ENCODE data around the gene TRIB2. TPM values are rescaled to one million over a fixed set of nuclear protein-coding genes. Genes with fewer than 3 reads are reported as not detected.

Gene TRIB2
- total and polyA plus RNA-seq, 2 of the 4 experiments (the other 2 are of a cell fraction): 12.0 to 12.7 TPM

DNA sequence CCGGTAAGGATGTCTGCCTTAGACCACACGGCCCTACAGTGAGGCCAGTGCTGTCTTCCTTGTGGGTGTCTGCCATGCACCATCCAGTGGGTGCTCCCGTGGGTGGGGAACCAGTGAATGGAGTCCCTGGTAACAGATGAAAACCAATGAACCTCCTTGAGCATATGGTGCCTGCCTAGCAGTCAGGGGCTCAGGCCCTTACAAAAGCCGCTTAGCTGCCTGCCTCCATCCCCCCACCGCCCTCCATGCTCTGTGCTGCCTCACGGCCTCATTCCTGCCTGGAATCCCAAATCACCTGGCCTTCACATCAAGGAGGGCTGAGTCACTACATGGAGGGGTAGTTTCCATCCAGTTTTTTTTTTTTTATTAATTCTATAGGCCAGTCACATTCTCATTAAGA, 30.8 kb upstream of the TRIB2 start:
- H2AFZ ChIP-seq (replicated peaks; ENCODE audit: low read length, poor library complexity): no peak overlapping the region
- H4K5ac ChIP-seq (ENCODE audit: low read depth, low read length): no peak overlapping the region; the same call in 1 of the 2 replicates
- no TSS peak for BruUV-seq (replicated peaks)
- intact Hi-C loops (cut with micrococcal nuclease) (loop anchor here (5.0 kb wide), 1 partner anchor 79 kb away; no protein-coding TSS in a partner anchor), dilution Hi-C loops (cut with HindIII; ENCODE audit: low sequenced_read_pairs, unreplicated experiment) (no loop called here), in situ Hi-C loops (cut with MboI; ENCODE audit: low sequenced_read_pairs) (no loop called here)
- no peaks in the 10 kb centered on the region for H3K9me1 ChIP-seq (ENCODE audit: insufficient read depth, low read length)
- TF ChIP-seq NFE2L2 (IDR thresholded peaks at IDR 0.05; ENCODE audit: low read depth, low read length): no peak
- no peak for TF ChIP-seq CTCF (conservative IDR thresholded peaks at IDR 0.05; ENCODE audit: low read depth, low read length)
- TF ChIP-seq CEBPB (IDR thresholded peaks at IDR 0.05; ENCODE audit: low read depth, low read length): no peak
- TF ChIP-seq FOS (IDR thresholded peaks at IDR 0.05; ENCODE audit: low read depth, low read length): no peak
- TF ChIP-seq USF2 (IDR thresholded peaks at IDR 0.05; ENCODE audit: low read depth, low read length): no peak
- TF ChIP-seq BHLHE40 (IDR thresholded peaks at IDR 0.05; ENCODE audit: low read depth, low read length): no peak
- TF ChIP-seq RAD21 (IDR thresholded peaks at IDR 0.05; ENCODE audit: low read length): no peak
- no peak for TF ChIP-seq MXI1 (IDR thresholded peaks at IDR 0.05; ENCODE audit: borderline replicate concordance, low read depth, low read length)
- no peak for TF ChIP-seq CHD1 (IDR thresholded peaks at IDR 0.05; ENCODE audit: low read depth, low read length)
- TF ChIP-seq RCOR1 (IDR thresholded peaks at IDR 0.05; ENCODE audit: insufficient replicate concordance, low read length): no peak
- TF ChIP-seq POLR2A (IDR thresholded peaks at IDR 0.05; ENCODE audit: low read depth, low read length): no peak
- no peak for TF ChIP-seq RFX5 (IDR thresholded peaks at IDR 0.05; ENCODE audit: low read depth, low read length)
- TF ChIP-seq, protein P1, sequence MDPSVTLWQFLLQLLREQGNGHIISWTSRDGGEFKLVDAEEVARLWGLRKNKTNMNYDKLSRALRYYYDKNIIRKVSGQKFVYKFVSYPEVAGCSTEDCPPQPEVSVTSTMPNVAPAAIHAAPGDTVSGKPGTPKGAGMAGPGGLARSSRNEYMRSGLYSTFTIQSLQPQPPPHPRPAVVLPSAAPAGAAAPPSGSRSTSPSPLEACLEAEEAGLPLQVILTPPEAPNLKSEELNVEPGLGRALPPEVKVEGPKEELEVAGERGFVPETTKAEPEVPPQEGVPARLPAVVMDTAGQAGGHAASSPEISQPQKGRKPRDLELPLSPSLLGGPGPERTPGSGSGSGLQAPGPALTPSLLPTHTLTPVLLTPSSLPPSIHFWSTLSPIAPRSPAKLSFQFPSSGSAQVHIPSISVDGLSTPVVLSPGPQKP (IDR thresholded peaks at IDR 0.05; ENCODE audit: borderline replicate concordance, low read depth, low read length): no peak
- no peak for TF ChIP-seq MAFK (IDR thresholded peaks at IDR 0.05; ENCODE audit: low read depth, low read length)
- no peak for TF ChIP-seq SMC3 (IDR thresholded peaks at IDR 0.05; ENCODE audit: low read depth, low read length)
- no peak for TF ChIP-seq MAZ (IDR thresholded peaks at IDR 0.05; ENCODE audit: borderline replicate concordance, low read depth, low read length)
- no peak overlapping the region for H2BK20ac ChIP-seq (ENCODE audit: low read depth, low read length)
- no peaks in the 10 kb centered on the region for H3K79me1 ChIP-seq (ENCODE audit: low read depth in 1 of 2, low read length in 2 of 2)
- H3K36me3 ChIP-seq (ENCODE audit: control insufficient read depth, insufficient read depth, low read length): no peaks in the 10 kb centered on the region
- no peak overlapping the region for H3K9ac ChIP-seq (ENCODE audit: low read depth, low read length)
- H3K27me3 ChIP-seq (ENCODE audit: control insufficient read depth, insufficient read depth, low read length): no peaks in the 10 kb centered on the region
- peak overlapping the region in 1 of 2 experiments; percentile 19; a peak in 1 of 4 replicates for H4K8ac ChIP-seq (ENCODE audit: low read depth in 2 of 2, low read length in 2 of 2)
- H4K91ac ChIP-seq (ENCODE audit: insufficient read depth, low read depth, low read length): peak overlapping the region; percentile 11; the same call in 1 of the 2 replicates
- H2BK5ac ChIP-seq (ENCODE audit: low read depth, low read length, poor library complexity, severe bottlenecking): no peak overlapping the region
- H3K4me1 ChIP-seq (ENCODE audit: control insufficient read depth, insufficient read depth, low read length): peaks cover 11% of the 10 kb centered on the region
- no peak overlapping the region for H3K27ac ChIP-seq (ENCODE audit: insufficient read depth, low read length)
- ATAC-seq (ENCODE audit: low read depth) (no peak), DNase-seq (no peak)
- H3K18ac ChIP-seq (ENCODE audit: low read depth, low read length): no peak overlapping the region
- no peak overlapping the region for H3K4me2 ChIP-seq (ENCODE audit: low read depth, low read length)
- ChIA-PET CTCF (no interaction called here), POLR2A (ENCODE audit: unreplicated experiment) (no interaction called here)
- no peaks in the 10 kb centered on the region for H4K20me1 ChIP-seq (ENCODE audit: insufficient read depth, low read length)
- no peak overlapping the region for H3K14ac ChIP-seq (replicated peaks; ENCODE audit: low read depth, low read length)
- H3K4ac ChIP-seq (ENCODE audit: low read depth, low read length): no peak overlapping the region
- no peak overlapping the region for H2BK15ac ChIP-seq (ENCODE audit: low read depth, low read length)
- H3K9me3 ChIP-seq (ENCODE audit: control insufficient read depth, insufficient read depth, low read length): no peaks in the 10 kb centered on the region
- no peak overlapping the region for H3K4me3 ChIP-seq (ENCODE audit: insufficient read depth, low read depth, low read length)
- no peak overlapping the region for H3K56ac ChIP-seq (ENCODE audit: extremely low read depth, insufficient read depth, low read length)
- H2AK5ac ChIP-seq (ENCODE audit: low read depth, low read length): no peak overlapping the region
- no peak overlapping the region for H2AK9ac ChIP-seq (replicated peaks; ENCODE audit: low read depth, low read length, poor library complexity)
- H3K23ac ChIP-seq (ENCODE audit: low read depth, low read length): no peak overlapping the region
- no peak overlapping the region for H2BK120ac ChIP-seq (ENCODE audit: low read depth, low read length)
- WGBS, 2 experiments (ENCODE audit: extremely low coverage in 2 of 2, insufficient read length in 1 of 2): no CpG with 5 or more reads among the region's 6 CpGs
